Keratinocyte (primary cell): ENCODE measurements around the gene SIRT7.

ENCODE experiments used
- EZH2 ChIP-seq: IDR thresholded peaks from one replicate; pipeline ENCODE4 v1.6.1; 2012; ENCODE audit warnings: inconsistent platforms, mild to moderate bottlenecking, low read length, moderate library complexity
- TF ChIP-seq, protein P1 (sequence below), 3 experiments: IDR thresholded peaks in 1 of 3; conservative IDR thresholded peaks in 1 of 3; optimal IDR thresholded peaks in 1 of 3; 2 replicates in 2 of 3; 3 replicates in 1 of 3; pipeline versions ENCODE3 to v1.5.1; 2011; ENCODE audit warnings: low read length in 3 of 3, mild to moderate bottlenecking in 3 of 3, moderate library complexity in 2 of 3, control low read depth in 1 of 3, inconsistent platforms in 1 of 3; ENCODE audit not compliant: insufficient read depth in 2 of 3; ENCODE audit errors: extremely low read depth in 1 of 3

GRCh38 chr17:81905993-81906392, 12.0 kb downstream of the SIRT7 start:
- TF ChIP-seq, protein P1, sequence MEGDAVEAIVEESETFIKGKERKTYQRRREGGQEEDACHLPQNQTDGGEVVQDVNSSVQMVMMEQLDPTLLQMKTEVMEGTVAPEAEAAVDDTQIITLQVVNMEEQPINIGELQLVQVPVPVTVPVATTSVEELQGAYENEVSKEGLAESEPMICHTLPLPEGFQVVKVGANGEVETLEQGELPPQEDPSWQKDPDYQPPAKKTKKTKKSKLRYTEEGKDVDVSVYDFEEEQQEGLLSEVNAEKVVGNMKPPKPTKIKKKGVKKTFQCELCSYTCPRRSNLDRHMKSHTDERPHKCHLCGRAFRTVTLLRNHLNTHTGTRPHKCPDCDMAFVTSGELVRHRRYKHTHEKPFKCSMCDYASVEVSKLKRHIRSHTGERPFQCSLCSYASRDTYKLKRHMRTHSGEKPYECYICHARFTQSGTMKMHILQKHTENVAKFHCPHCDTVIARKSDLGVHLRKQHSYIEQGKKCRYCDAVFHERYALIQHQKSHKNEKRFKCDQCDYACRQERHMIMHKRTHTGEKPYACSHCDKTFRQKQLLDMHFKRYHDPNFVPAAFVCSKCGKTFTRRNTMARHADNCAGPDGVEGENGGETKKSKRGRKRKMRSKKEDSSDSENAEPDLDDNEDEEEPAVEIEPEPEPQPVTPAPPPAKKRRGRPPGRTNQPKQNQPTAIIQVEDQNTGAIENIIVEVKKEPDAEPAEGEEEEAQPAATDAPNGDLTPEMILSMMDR (optimal IDR thresholded peaks at IDR 0.05 in 1 of 3, IDR thresholded peaks at IDR 0.05 in 1 of 3, conservative IDR thresholded peaks at IDR 0.05 in 1 of 3; ENCODE audit: extremely low read depth in 1 of 3, insufficient read depth in 2 of 3, low read length in 3 of 3): no peak
- TF ChIP-seq EZH2: no peak
